IPS-15b (cell line): Measurements from ENCODE around the gene MPPED1.

Experiments
- H3K27me3 ChIP-seq: one replicate; pipeline ENCODE4 v1.6.1; 2013; ENCODE audit warnings: low read length; ENCODE audit not compliant: control insufficient read depth, insufficient read depth
- H3K36me3 ChIP-seq: one replicate; pipeline ENCODE4 v1.6.1; 2013; ENCODE audit warnings: low read length; ENCODE audit not compliant: control insufficient read depth, insufficient read depth
- H3K4me1 ChIP-seq: one replicate; pipeline ENCODE4 v1.6.1; 2013; ENCODE audit warnings: mild to moderate bottlenecking, low read length; ENCODE audit not compliant: control insufficient read depth, insufficient read depth
- H3K4me3 ChIP-seq: one replicate; pipeline ENCODE4 v1.5.1; 2013; ENCODE audit warnings: low read depth, low read length
- H3K9ac ChIP-seq: one replicate; pipeline ENCODE4 v1.6.1; 2013; ENCODE audit warnings: low read depth, mild to moderate bottlenecking, low read length
- H3K9me3 ChIP-seq: one replicate; pipeline ENCODE4 v1.6.1; 2013; ENCODE audit warnings: mild to moderate bottlenecking, low read length; ENCODE audit not compliant: control insufficient read depth, insufficient read depth

The MPPED1 gene

DNA sequence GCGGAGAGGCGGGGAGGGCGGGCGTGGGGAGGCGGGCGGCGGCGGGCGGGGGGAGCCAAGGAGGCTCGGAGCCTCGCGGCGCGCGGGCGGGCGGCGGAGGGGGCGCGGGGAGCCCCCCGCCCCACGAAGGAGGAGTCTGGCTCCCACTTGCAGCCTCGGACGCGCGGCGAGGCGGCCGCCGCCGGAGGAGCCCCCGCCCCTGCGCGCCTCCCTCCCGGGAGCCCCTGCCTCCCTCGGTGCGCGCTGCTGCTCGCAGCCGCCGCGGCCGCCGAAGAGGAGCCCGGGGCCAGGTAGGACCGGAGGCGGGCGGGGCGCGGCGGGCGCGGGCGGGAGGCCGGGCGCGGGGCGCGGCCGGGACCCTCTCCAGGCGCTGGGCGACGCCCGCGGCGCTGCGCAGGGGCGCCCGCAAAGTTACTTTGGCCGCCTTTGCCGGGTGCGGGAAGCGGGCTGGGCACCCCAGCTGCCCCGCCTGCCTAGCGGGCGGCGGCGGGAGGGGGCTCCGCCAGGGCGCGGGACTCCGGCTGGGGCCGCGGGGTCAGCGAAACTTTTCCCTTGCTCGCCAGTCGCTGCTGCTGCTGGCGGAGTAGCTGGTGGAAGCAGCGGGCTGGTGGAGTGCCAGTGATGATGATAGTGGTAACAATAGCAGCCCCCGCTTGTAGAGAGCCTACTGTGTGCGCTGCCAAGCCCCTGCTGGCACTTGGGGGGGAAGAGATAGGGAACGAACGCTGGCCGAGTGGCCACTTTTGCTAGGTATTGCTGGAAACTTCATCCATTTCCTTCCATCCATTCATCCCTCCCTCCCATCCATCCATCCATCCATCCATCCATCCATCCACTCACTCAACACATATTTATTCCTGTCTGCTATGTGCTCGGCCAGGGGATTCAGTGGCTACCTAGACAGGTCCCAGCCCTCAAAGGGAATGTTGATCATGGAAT is at the start of gene MPPED1:
Gene MPPED1 (plus strand): TSS at position 146 of the 939 bp plus-strand sequence. CDS start 12,972 bp downstream, outside the sequence.
- Histone ChIP-seq H3K9me3 (no peaks in the 10 kb centered on the region), H3K9ac (no peak within 1 kb of the TSS), H3K27me3 (peaks cover 35% of the 10 kb centered on the region), H3K4me3 (peak within 1 kb of the TSS; percentile 39), H3K4me1 (peaks cover 3% of the 10 kb centered on the region), H3K36me3 (no peaks in the 10 kb centered on the region)

DNA sequence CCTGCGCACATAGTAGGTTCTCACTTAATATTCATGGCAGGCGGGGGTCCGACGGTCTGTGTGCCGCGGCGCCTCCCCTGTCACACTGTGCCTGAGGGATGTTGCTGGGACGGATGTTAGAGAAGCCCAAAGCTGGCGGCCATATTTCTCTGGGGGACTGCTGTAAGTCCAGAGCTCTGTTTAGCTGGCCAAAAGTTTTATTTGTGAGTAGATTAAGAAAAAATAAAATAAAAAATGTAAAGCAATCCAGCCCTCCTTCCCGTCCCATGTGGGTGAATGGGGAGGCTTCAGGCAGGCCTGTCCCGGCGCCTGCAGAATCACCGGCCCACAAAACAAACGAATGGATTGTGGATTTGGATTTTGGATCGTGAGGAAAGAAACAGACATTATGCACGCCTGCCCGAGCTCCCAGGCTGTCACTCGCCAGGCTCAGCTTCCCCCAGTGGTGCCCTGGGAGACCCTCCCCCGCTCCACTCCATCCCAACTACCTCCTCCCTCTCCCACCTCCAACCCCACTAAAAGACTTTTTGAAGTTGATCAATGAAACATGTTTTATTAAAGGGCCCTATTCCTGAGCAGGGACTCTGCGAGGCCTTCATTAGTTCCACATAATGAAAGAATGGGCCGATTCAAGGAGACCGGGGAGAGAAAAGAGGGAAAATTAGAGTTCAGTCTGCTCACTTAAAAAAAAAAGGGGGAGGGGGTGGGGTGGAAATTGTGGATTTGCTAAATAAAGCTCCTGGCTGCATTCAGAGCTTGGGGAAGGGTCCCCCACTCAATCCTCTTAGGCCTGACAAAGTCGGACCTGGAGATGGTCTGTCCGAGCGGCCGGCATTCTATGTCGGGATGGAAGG is 48.3 kb upstream of the MPPED1 start:
- Histone ChIP-seq H3K9me3 (no peaks in the 10 kb centered on the region), H3K36me3 (no peaks in the 10 kb centered on the region), H3K27me3 (no peaks in the 10 kb centered on the region), H3K4me3 (no peak overlapping the region), H3K4me1 (no peaks in the 10 kb centered on the region), H3K9ac (no peak overlapping the region)

GRCh38 chr22:43364169-43364435 is 47.7 kb upstream of the MPPED1 start:
- no peak overlapping the region for H3K9ac ChIP-seq
- no peaks in the 10 kb centered on the region for H3K4me1 ChIP-seq
- no peaks in the 10 kb centered on the region for H3K36me3 ChIP-seq
- H3K9me3 ChIP-seq, result no peaks in the 10 kb centered on the region
- no peaks in the 10 kb centered on the region for H3K27me3 ChIP-seq
- H3K4me3 ChIP-seq, result no peak overlapping the region

DNA sequence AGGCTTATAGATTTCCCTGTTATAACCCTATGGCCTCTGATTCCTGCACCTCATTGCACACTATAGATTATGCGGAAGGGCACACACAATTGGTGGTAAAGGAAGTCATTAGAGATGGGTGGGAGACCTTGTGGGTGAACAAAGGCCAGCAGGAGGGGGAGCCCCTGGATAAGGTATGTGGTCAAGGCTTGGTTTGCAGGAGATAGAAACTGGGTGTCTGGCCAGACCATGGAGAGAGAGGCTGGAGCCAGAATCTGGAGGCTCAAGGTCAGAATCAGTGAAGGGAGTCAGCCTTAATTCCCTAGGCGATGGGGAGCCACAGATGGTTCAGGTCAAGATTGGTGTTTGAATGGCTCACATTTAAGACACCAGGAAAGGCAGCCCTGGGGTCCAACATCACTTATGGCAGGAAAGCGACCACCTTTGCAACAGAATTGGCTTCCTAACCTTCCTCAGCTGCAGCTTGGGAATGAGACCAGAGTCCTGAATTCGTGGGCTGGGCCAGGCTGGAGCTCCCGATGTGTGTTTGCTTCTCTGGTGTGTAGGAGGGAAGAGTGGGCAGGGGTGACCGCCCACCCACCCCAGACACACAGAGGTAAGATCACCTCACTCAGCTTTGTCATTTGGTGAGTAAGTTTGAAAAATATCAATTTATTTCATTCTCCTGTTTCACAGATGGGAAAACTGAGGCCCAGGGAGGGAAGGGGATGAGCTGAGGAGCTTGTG is 45.9 kb upstream of the MPPED1 start:
- H3K27me3 ChIP-seq, result no peaks in the 10 kb centered on the region
- no peaks in the 10 kb centered on the region for H3K4me1 ChIP-seq
- H3K4me3 ChIP-seq, result no peak overlapping the region
- no peak overlapping the region for H3K9ac ChIP-seq
- H3K36me3 ChIP-seq, result no peaks in the 10 kb centered on the region
- no peaks in the 10 kb centered on the region for H3K9me3 ChIP-seq

DNA sequence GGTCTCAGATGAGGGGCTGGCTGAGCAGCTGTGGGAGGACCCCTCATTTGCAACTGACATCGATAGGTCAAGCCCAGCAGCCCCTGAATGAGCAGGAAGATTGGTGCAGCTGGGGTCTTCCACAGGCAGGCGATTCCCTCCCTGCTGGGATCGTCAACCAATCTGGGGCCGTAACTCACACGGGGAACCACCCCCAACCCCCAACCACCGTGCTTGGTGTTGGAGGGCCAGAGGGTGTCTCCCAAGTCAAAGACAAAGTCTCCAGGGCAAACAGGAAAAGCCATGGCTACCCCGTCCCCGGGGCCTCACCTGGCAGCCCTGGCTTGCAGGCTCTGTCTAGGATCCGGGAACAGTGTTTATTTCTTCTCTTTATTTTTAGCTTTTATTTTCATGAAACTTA is 41.8 kb upstream of the MPPED1 start:
- no peaks in the 10 kb centered on the region for H3K36me3 ChIP-seq

GRCh38 chr22:43375951-43376455 is 35.8 kb upstream of the MPPED1 start:
- no peaks in the 10 kb centered on the region for H3K9me3 ChIP-seq
- H3K27me3 ChIP-seq, result no peaks in the 10 kb centered on the region
- no peak overlapping the region for H3K9ac ChIP-seq
- H3K4me3 ChIP-seq, result no peak overlapping the region
- H3K4me1 ChIP-seq, result no peaks in the 10 kb centered on the region
- H3K36me3 ChIP-seq, result no peaks in the 10 kb centered on the region

More for the DNA sequence above, 41.8 kb upstream of the MPPED1 start:
- no peak overlapping the region for H3K4me3 ChIP-seq
- no peak overlapping the region for H3K9ac ChIP-seq
- H3K27me3 ChIP-seq, result no peaks in the 10 kb centered on the region
- no peaks in the 10 kb centered on the region for H3K9me3 ChIP-seq
- no peaks in the 10 kb centered on the region for H3K4me1 ChIP-seq

GRCh38 chr22:43376765-43377547 is 34.9 kb upstream of the MPPED1 start:
- no peaks in the 10 kb centered on the region for H3K36me3 ChIP-seq
- no peak overlapping the region for H3K9ac ChIP-seq
- H3K27me3 ChIP-seq, result no peaks in the 10 kb centered on the region
- H3K9me3 ChIP-seq, result no peaks in the 10 kb centered on the region
- no peaks in the 10 kb centered on the region for H3K4me1 ChIP-seq
- no peak overlapping the region for H3K4me3 ChIP-seq

GRCh38 chr22:43377548-43377895 is 34.3 kb upstream of the MPPED1 start:
- no peaks in the 10 kb centered on the region for H3K4me1 ChIP-seq
- H3K27me3 ChIP-seq, result no peaks in the 10 kb centered on the region
- no peak overlapping the region for H3K4me3 ChIP-seq
- no peaks in the 10 kb centered on the region for H3K9me3 ChIP-seq
- H3K9ac ChIP-seq, result no peak overlapping the region
- H3K36me3 ChIP-seq, result no peaks in the 10 kb centered on the region

DNA sequence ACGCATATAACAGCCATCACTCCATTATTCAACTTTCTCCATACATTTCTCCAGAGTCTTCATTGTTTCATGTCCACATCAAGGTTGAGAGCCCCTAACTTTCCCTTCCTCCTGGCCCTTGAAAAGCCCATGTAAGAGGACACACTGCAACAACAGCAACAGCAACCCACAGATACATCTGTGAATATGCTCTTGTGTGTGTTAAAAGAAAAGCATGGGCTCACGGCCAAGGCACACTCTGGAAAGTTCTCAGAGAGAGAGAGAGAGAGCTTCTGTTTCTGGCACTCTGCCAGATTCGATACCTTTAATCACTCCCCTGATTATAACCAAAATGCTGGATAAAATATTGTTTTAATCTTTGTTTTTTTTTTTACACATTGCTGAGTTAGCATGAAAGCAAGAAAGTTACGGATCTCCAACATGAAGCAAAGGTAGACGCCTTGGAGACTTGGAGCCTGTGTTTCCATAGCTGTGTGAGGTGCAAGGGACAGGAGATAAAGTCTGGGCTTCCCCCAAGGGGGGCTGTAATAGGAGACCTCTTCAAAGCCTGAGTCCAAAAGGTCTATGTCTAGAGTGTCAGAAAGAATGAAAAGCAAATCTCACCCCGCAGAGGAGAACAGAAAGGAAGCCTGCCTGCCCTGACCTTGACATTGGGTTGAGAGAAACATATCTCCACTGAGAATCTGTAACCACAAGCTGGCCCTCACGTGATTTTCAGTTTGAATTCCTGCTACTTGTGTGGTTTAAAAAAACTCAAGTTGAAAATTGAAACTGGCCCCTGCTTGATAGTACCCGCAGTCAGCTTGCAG is 33.7 kb upstream of the MPPED1 start:
- Histone ChIP-seq H3K9ac (no peak overlapping the region), H3K4me3 (no peak overlapping the region), H3K36me3 (no peaks in the 10 kb centered on the region), H3K27me3 (no peaks in the 10 kb centered on the region), H3K4me1 (no peaks in the 10 kb centered on the region), H3K9me3 (no peaks in the 10 kb centered on the region)

DNA sequence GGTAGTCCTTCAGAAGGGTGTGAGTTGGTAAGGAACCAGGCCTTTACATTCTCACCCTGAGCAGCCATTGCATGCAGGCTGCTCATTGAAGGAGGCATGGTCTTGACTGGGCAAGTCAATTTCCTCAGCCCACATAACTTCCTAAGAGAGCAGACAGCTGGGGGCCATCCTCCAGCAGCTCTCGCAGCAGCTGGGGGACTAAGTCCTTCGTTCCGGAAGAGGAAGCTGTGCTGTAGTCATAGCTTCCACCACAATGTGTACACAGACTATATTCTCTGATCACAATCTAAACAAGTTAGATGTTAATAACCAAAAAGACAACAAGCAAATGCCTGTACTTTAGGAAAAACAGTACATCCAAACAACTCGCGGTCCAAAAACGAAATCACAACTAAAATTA is 30.1 kb upstream of the MPPED1 start:
- Histone ChIP-seq H3K9ac (no peak overlapping the region), H3K27me3 (peaks cover 4% of the 10 kb centered on the region), H3K36me3 (no peaks in the 10 kb centered on the region), H3K4me1 (no peaks in the 10 kb centered on the region), H3K4me3 (no peak overlapping the region), H3K9me3 (no peaks in the 10 kb centered on the region)
